ENCODE data around the gene MAPK8. TPM values are rescaled to one million over a fixed set of nuclear protein-coding genes. Genes with fewer than 3 reads are reported as not detected.

MAPK8 gene
- total RNA-seq, 1 experiment from 2014 or later: 83.3 TPM

DNA sequence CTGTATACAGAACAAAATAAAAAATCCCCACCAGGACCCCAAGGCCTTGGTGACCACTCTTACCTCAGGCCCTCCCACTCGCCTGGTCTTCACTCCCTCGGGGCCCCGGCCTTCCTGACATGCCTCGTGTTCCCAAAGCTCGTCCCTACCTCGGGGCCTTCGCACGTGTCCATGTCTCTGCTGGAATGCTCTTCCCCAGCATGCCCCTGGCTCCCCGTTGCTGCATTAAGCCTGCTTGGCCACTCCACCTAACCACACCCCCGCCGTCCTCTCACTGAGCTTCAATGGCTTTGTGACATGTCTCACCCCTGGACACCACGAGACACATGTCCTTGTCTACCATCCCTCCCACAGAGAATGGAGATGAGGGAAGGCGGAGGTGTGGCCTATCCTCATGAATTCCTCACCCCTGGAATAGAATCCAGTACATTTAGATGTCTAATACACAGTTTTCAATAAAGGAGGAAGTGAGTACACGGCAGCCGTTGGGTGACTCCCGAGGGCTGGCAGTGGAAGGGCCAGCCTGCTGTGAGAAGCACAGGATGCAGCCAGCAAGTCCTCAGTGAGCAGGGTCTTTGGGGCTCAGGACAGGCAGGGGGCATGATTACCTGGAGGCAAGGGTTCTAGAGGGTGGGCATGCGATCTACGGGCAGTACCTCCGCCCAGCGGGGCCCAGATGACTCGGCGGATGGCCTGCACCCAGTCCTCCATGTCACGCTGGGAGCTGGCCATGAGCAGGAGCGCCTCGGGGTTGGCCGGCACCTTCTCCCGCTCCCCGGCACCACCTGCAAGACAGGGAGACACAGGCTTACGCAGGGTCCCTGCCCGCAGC, 172.7 kb downstream of the MAPK8 start:
- H3K36me3 Mint-ChIP-seq (ENCODE audit: insufficient read depth, unreplicated experiment): no peaks in the 10 kb centered on the region
- peaks cover 6% of the 10 kb centered on the region for H3K4me1 Mint-ChIP-seq (ENCODE audit: low read depth, unreplicated experiment)
- no TSS peak for BruUV-seq (replicated peaks)
- DNase-seq: peak in 1 of 2 experiments; percentile 33
- Histone ChIP-seq H3K27me3 (replicated peaks; ENCODE audit: control insufficient read depth, insufficient read depth, low read length) (no peaks in the 10 kb centered on the region), H3K9me3 (no peaks in the 10 kb centered on the region), H3K36me3 (ENCODE audit: control insufficient read depth, insufficient read depth, low read length) (no peaks in the 10 kb centered on the region), H3K4me1 (peaks cover 5% of the 10 kb centered on the region; the same call in 1 of the 2 replicates), H3K4me3 (ENCODE audit: low read depth, low read length) (no peak overlapping the region)
- TF ChIP-seq, protein P1, sequence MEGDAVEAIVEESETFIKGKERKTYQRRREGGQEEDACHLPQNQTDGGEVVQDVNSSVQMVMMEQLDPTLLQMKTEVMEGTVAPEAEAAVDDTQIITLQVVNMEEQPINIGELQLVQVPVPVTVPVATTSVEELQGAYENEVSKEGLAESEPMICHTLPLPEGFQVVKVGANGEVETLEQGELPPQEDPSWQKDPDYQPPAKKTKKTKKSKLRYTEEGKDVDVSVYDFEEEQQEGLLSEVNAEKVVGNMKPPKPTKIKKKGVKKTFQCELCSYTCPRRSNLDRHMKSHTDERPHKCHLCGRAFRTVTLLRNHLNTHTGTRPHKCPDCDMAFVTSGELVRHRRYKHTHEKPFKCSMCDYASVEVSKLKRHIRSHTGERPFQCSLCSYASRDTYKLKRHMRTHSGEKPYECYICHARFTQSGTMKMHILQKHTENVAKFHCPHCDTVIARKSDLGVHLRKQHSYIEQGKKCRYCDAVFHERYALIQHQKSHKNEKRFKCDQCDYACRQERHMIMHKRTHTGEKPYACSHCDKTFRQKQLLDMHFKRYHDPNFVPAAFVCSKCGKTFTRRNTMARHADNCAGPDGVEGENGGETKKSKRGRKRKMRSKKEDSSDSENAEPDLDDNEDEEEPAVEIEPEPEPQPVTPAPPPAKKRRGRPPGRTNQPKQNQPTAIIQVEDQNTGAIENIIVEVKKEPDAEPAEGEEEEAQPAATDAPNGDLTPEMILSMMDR (IDR thresholded peaks at IDR 0.05; ENCODE audit: insufficient read depth in 1 of 2, low read depth in 1 of 2, low read length in 1 of 2, severe bottlenecking in 1 of 2, unreplicated experiment in 1 of 2): no peak
- ChIA-PET CTCF (interaction anchor here (0.9 kb wide), 1 partner anchor 25 kb away, joined by 3 read pairs; no protein-coding TSS in a partner anchor), POLR2A (no interaction called here)
- intact Hi-C loops (cut with micrococcal nuclease; ENCODE audit: unreplicated experiment): no loop called here
- no peaks in the 10 kb centered on the region for H3K27me3 Mint-ChIP-seq (ENCODE audit: insufficient read depth, unreplicated experiment)
- no peaks in the 10 kb centered on the region for H3K9me3 Mint-ChIP-seq (ENCODE audit: unreplicated experiment)
- H3K27ac Mint-ChIP-seq (ENCODE audit: unreplicated experiment): no peak overlapping the region
- no peak overlapping the region for H3K4me3 Mint-ChIP-seq (ENCODE audit: unreplicated experiment)

DNA sequence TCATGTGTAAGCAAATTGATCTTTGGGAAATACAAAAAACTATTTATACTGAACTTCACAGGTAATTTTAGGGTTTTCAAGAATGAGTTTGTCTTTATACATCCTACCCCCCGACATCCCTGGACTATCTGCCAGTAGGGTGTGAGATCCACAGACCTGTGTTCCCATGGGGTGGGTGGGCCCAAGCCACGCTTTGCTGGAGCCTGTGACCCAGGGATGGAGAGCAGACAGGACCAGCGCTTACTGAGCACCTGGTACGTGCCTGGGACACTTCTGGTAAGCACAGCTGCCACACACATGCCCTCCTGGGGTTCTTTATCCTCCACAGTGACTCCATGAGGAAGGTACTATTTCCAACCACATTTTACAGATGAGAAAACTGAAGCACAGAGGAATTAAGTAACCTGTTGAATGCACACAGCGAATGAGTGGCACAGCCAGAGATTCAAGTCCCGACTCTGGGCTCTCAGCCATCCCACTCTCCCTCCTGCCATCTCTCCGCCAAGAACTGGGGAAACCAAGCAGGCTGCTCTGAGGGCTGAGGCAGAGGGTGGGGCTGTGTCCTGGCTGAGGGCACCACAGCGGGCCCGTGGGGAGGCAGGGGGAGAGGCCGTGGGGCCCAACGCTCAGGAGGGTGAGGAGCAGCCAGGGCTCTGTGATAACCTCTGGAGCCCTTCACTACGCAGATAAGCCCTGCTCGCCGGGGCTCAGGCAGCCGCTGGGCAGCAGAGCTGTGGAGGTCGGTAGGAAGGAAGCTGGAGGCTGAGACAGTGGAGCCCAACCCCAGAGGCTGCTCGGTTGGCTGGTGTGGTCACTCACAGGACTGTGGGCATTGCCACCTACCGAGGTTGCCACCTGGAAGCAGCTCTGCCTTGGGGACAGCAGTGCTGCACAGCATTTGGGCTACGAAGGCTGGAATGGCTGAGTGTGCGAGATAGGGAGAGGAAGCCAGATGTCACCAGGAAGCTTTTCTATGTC, 174.2 kb downstream of the MAPK8 start:
- Histone ChIP-seq H3K27me3 (replicated peaks; ENCODE audit: control insufficient read depth, insufficient read depth, low read length) (no peaks in the 10 kb centered on the region), H3K4me1 (peaks cover 10% of the 10 kb centered on the region), H3K36me3 (ENCODE audit: control insufficient read depth, insufficient read depth, low read length) (no peaks in the 10 kb centered on the region), H3K9me3 (no peaks in the 10 kb centered on the region), H3K4me3 (ENCODE audit: low read depth, low read length) (no peak overlapping the region)
- BruUV-seq (replicated peaks): no TSS peak
- Mint-ChIP-seq H3K4me1 (ENCODE audit: low read depth, unreplicated experiment) (peaks cover 12% of the 10 kb centered on the region), H3K36me3 (ENCODE audit: insufficient read depth, unreplicated experiment) (no peaks in the 10 kb centered on the region), H3K4me3 (ENCODE audit: unreplicated experiment) (no peak overlapping the region), H3K27me3 (ENCODE audit: insufficient read depth, unreplicated experiment) (no peaks in the 10 kb centered on the region), H3K9me3 (ENCODE audit: unreplicated experiment) (no peaks in the 10 kb centered on the region), H3K27ac (ENCODE audit: unreplicated experiment) (no peak overlapping the region)
- ChIA-PET CTCF (interaction anchor here (1.5 kb wide), 1 partner anchor 175 kb away, joined by 6 read pairs; no protein-coding TSS in a partner anchor), POLR2A (no interaction called here)
- TF ChIP-seq, protein P1 (IDR thresholded peaks at IDR 0.05; ENCODE audit: insufficient read depth in 1 of 2, low read depth in 1 of 2, low read length in 1 of 2, severe bottlenecking in 1 of 2, unreplicated experiment in 1 of 2): no peak
- DNase-seq: peak in 1 of 2 experiments; percentile 40
- intact Hi-C loops (cut with micrococcal nuclease; ENCODE audit: unreplicated experiment): no loop called here

DNA sequence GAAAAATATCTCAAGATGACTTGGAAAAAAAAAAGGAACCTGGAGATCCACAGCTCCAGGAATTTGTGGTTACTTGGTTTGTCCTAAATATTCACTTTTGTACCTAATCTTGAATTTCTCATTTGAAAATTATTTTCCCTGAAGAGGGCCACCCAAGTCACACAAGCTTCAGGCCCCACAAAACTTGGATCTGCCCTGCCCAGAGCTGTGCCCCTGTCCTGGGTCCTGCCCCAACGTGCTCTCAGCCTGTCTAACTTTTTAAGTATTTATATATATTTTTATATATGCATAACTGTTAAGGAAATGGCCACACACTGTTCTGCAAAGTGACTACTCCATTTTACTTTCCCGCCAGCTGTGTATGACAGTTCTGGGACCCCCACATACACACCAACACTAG, 174.9 kb downstream of the MAPK8 start:
- no peaks in the 10 kb centered on the region for H3K36me3 ChIP-seq (ENCODE audit: control insufficient read depth, insufficient read depth, low read length)
- intact Hi-C loops (cut with micrococcal nuclease; ENCODE audit: unreplicated experiment): no loop called here
- Mint-ChIP-seq H3K9me3 (ENCODE audit: unreplicated experiment) (no peaks in the 10 kb centered on the region), H3K27me3 (ENCODE audit: insufficient read depth, unreplicated experiment) (no peaks in the 10 kb centered on the region), H3K27ac (ENCODE audit: unreplicated experiment) (no peak overlapping the region), H3K4me3 (ENCODE audit: unreplicated experiment) (no peak overlapping the region), H3K4me1 (ENCODE audit: low read depth, unreplicated experiment) (peaks cover 12% of the 10 kb centered on the region), H3K36me3 (ENCODE audit: insufficient read depth, unreplicated experiment) (no peaks in the 10 kb centered on the region)
- no peaks in the 10 kb centered on the region for H3K9me3 ChIP-seq
- DNase-seq: no peak
- TF ChIP-seq, protein P1 (IDR thresholded peaks at IDR 0.05; ENCODE audit: insufficient read depth in 1 of 2, low read depth in 1 of 2, low read length in 1 of 2, severe bottlenecking in 1 of 2, unreplicated experiment in 1 of 2): no peak
- peaks cover 10% of the 10 kb centered on the region for H3K4me1 ChIP-seq
- BruUV-seq (replicated peaks): no TSS peak
- ChIA-PET CTCF (interaction anchor here (1.5 kb wide), 1 partner anchor 175 kb away, joined by 6 read pairs; no protein-coding TSS in a partner anchor), POLR2A (no interaction called here)
- no peak overlapping the region for H3K4me3 ChIP-seq (ENCODE audit: low read depth, low read length)
- H3K27me3 ChIP-seq (replicated peaks; ENCODE audit: control insufficient read depth, insufficient read depth, low read length): no peaks in the 10 kb centered on the region
